Activated B cell treated with CpG ODN at 0.5 μM for 24 hours (primary cell): ENCODE measurements around the gene ADAP2. TPM values are rescaled to one million over a fixed set of nuclear protein-coding genes. Genes with fewer than 3 reads are reported as not detected.

Source experiments
- ATAC-seq: fragments of 200-7000 bp; cut with Tn5 transposase; one replicate; pipeline ENCODE4 v1.10.0; 2021; ENCODE audit warnings: low read depth, mild to moderate bottlenecking, moderate library complexity
- CTCF ChIA-PET: fragments of 350-600 bp; sonication (Branson Sonifier 250); formaldehyde crosslinking; loops from one replicate; lab custom pipeline; 2021; ENCODE audit warnings: antibody characterized with exemption; lab: Charles Lee
- POLR2A ChIA-PET: fragments of 350-600 bp; sonication (Branson Sonifier 250); formaldehyde crosslinking; loops from one replicate; lab custom pipeline; 2021; ENCODE audit warnings: antibody characterized with exemption; lab: Charles Lee
- DNase-seq: peaks from one replicate; pipeline ENCODE4 v3.0.0; 2022
- H3K27ac Mint-ChIP-seq: one replicate; pipeline ENCODE4 v1.8.0; 2020; ENCODE audit warnings: mixed read lengths
- H3K27me3 Mint-ChIP-seq: one replicate; pipeline ENCODE4 v1.8.0; 2021; ENCODE audit warnings: mixed read lengths
- H3K36me3 Mint-ChIP-seq: one replicate; pipeline ENCODE4 v1.8.0; 2021; ENCODE audit warnings: low read depth, mixed read lengths
- H3K4me1 Mint-ChIP-seq: one replicate; pipeline ENCODE4 v1.8.0; 2021; ENCODE audit warnings: mixed read lengths
- H3K4me3 Mint-ChIP-seq: one replicate; pipeline ENCODE4 v1.8.0; 2020; ENCODE audit warnings: mild to moderate bottlenecking, mixed read lengths
- H3K9me3 Mint-ChIP-seq: one replicate; pipeline ENCODE4 v1.8.0; 2020; ENCODE audit warnings: mixed read lengths
- intact Hi-C: fragments of 100-400 bp; cut with micrococcal nuclease; formaldehyde crosslinking; loops from one replicate; pipeline ENCODE4 v1.15.1; 2024
- total RNA-seq: library from RNA; stranded (reverse); gene quantifications from 2 replicates; pipeline ENCODE4 v1.2.3, GENCODE V29; 2022
- TF ChIP-seq, protein P1 (sequence below): fragments of 200-600 bp; IDR thresholded peaks from one replicate; pipeline ENCODE4 v1.8.0; 2022; ENCODE audit warnings: antibody characterized with exemption, mild to moderate bottlenecking

The ADAP2 gene
- total RNA-seq, 1 donor from 2014 or later, result 16.9 TPM

DNA sequence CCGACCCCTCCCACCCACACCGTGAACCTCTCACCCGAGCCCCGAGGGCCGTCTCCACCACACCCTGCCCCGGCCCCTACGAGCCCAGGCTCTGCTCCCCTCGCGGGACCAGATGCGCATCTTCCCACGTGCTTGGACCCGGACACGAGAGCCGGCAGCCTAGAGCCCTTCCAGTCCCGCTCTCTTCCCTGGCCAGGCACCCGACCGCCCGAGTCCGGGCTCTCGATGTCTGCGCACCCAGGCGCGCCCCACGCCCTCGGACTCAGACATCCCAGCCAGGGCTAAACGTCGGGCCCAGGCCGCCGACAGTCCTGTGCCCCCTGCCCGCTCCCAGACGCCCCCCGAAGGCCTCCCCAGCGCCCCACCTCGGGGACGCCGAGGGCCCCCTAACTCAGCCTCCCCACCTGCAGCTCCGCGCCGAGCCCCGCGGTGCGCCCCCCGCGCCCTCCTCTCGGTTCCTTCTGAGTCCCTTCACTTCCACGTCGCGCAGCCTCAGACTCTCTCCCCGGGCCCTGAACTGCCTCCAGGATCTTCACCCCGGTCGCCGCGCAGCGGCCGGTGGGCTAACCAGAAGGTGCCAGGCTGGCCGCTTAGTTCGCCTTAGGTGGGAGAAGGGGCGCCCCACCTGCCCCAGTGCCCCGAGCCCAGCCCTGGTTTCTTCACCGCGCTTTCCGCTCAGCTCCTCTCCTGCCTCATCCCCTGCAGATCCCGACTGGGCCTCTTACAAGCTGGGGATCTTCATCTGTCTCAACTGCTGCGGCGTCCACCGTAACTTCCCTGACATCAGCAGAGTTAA is 688 bp downstream of the ADAP2 start:
- Mint-ChIP-seq H3K27me3 (peaks cover 1% of the 10 kb centered on the region), H3K4me1 (peaks cover 26% of the 10 kb centered on the region), H3K36me3 (peaks cover 10% of the 10 kb centered on the region), H3K9me3 (no peaks in the 10 kb centered on the region), H3K4me3 (peak overlapping the region; percentile 88), H3K27ac (peak overlapping the region; percentile 61)
- ATAC-seq (peak; percentile 46), DNase-seq (peak; percentile 48)
- CTCF ChIA-PET, result no interaction called here
- POLR2A ChIA-PET, result interaction anchor here (0.6 to 4.0 kb wide), 10 partner anchors 9 to 415 kb away, joined by 3 to 44 read pairs (median 5); partner anchors contain the start of gene RNF135
- intact Hi-C loops, result loop anchor here (1.0 to 5.0 kb wide), 3 partner anchors 39 to 85 kb away; no protein-coding TSS in a partner anchor
- TF ChIP-seq, protein P1, sequence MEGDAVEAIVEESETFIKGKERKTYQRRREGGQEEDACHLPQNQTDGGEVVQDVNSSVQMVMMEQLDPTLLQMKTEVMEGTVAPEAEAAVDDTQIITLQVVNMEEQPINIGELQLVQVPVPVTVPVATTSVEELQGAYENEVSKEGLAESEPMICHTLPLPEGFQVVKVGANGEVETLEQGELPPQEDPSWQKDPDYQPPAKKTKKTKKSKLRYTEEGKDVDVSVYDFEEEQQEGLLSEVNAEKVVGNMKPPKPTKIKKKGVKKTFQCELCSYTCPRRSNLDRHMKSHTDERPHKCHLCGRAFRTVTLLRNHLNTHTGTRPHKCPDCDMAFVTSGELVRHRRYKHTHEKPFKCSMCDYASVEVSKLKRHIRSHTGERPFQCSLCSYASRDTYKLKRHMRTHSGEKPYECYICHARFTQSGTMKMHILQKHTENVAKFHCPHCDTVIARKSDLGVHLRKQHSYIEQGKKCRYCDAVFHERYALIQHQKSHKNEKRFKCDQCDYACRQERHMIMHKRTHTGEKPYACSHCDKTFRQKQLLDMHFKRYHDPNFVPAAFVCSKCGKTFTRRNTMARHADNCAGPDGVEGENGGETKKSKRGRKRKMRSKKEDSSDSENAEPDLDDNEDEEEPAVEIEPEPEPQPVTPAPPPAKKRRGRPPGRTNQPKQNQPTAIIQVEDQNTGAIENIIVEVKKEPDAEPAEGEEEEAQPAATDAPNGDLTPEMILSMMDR, result no peak

- Mint-ChIP-seq H3K27me3 (peaks cover 1% of the 10 kb centered on the region), H3K4me1 (peaks cover 26% of the 10 kb centered on the region), H3K4me3 (no peak overlapping the region), H3K36me3 (peaks cover 11% of the 10 kb centered on the region), H3K27ac (no peak overlapping the region), H3K9me3 (no peaks in the 10 kb centered on the region)
- DNase-seq (no peak), ATAC-seq (no peak)
- POLR2A ChIA-PET, result interaction anchor here (0.7 to 4.0 kb wide), 3 partner anchors 26 to 47 kb away, joined by 3 to 44 read pairs (median 3); partner anchors contain the start of gene RNF135
- CTCF ChIA-PET, result no interaction called here
- TF ChIP-seq, protein P1, result no peak
- intact Hi-C loops, result loop anchor here (5.0 kb wide), 1 partner anchor 83 kb away; no protein-coding TSS in a partner anchor
Observed at GRCh38 chr17:30924341-30924740, 2.6 kb downstream of the ADAP2 start.

DNA sequence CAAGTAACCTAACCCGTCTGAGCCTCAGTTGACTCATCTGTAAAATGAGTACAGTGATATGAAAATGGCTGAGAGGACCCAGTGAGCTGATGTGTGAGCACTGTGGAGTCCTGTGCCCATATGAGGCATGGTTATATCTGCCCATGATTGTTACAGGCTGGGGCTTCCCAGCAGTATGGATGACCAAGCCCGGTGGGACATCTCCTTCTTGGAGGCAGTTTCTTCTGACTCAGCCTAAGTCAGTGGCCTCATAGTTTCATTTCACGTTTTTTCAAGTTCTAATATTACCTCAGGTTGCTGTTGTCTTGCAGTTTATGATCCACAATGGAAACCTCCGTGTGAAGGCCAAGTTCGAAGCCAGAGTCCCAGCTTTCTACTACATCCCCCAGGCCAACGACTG is 4.8 kb downstream of the ADAP2 start:
- TF ChIP-seq, protein P1, result no peak
- DNase-seq, result no peak
- no peak for ATAC-seq
- H3K27ac Mint-ChIP-seq, result no peak overlapping the region
- intact Hi-C loops, result no loop called here
- H3K4me3 Mint-ChIP-seq, result no peak overlapping the region
- ChIA-PET POLR2A (no interaction called here), CTCF (no interaction called here)
- peaks cover 14% of the 10 kb centered on the region for H3K4me1 Mint-ChIP-seq
- H3K27me3 Mint-ChIP-seq, result peaks cover 1% of the 10 kb centered on the region
- H3K36me3 Mint-ChIP-seq, result peaks cover 18% of the 10 kb centered on the region
- no peaks in the 10 kb centered on the region for H3K9me3 Mint-ChIP-seq

GRCh38 chr17:30927756-30928155 is 6.0 kb downstream of the ADAP2 start:
- ChIA-PET CTCF (no interaction called here), POLR2A (interaction anchor here (0.7 to 1.6 kb wide), 2 partner anchors 11 to 24 kb away, joined by 3 to 4 read pairs; no protein-coding TSS in a partner anchor)
- DNase-seq (no peak), ATAC-seq (no peak)
- Mint-ChIP-seq H3K27me3 (peaks cover 1% of the 10 kb centered on the region), H3K4me3 (no peak overlapping the region), H3K27ac (no peak overlapping the region), H3K36me3 (peaks cover 18% of the 10 kb centered on the region), H3K4me1 (peaks cover 10% of the 10 kb centered on the region), H3K9me3 (no peaks in the 10 kb centered on the region)
- intact Hi-C loops, result no loop called here
- TF ChIP-seq, protein P1, result no peak

DNA sequence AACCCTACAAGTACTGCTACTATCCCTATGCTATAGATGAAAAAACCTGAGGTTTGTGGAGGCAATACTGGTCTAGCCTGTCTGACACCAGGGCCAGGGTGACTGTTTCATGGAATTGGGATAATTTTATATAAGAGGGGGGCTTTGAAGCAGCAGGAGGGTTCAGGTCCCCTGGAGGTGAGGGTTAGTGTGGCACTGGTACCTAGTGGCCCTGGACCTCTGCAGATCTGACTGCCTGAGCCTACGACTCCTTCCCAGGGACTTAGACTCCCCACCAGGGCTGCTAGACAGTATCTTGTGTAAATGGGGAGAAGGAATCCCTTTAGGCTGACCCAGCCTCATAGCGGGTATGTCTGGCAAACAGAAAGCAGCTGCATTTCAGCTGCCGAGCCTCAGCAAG is 6.8 kb downstream of the ADAP2 start:
- Mint-ChIP-seq H3K9me3 (no peaks in the 10 kb centered on the region), H3K27ac (no peak overlapping the region), H3K27me3 (no peaks in the 10 kb centered on the region), H3K4me1 (peaks cover 7% of the 10 kb centered on the region), H3K4me3 (no peak overlapping the region), H3K36me3 (peaks cover 19% of the 10 kb centered on the region)
- CTCF ChIA-PET, result no interaction called here
- ATAC-seq (no peak), DNase-seq (no peak)
- intact Hi-C loops, result no loop called here
- TF ChIP-seq, protein P1, result no peak
- POLR2A ChIA-PET, result interaction anchor here (1.6 kb wide), 1 partner anchor 10 kb away, joined by 4 read pairs; no protein-coding TSS in a partner anchor
